ENCODE measurements around the gene CBX8. TPM values are rescaled to one million over a fixed set of nuclear protein-coding genes. Genes with fewer than 3 reads are reported as not detected.
A peak's percentile ranks its signal among the peaks of the same experiment; 100 is the strongest.

CBX8 gene
- total and polyA plus RNA-seq, 2 of the 13 experiments (the other 11 are each of a cell fraction or from before 2014, with no cell fraction given), result 0.34 to 12.6 TPM

DNA sequence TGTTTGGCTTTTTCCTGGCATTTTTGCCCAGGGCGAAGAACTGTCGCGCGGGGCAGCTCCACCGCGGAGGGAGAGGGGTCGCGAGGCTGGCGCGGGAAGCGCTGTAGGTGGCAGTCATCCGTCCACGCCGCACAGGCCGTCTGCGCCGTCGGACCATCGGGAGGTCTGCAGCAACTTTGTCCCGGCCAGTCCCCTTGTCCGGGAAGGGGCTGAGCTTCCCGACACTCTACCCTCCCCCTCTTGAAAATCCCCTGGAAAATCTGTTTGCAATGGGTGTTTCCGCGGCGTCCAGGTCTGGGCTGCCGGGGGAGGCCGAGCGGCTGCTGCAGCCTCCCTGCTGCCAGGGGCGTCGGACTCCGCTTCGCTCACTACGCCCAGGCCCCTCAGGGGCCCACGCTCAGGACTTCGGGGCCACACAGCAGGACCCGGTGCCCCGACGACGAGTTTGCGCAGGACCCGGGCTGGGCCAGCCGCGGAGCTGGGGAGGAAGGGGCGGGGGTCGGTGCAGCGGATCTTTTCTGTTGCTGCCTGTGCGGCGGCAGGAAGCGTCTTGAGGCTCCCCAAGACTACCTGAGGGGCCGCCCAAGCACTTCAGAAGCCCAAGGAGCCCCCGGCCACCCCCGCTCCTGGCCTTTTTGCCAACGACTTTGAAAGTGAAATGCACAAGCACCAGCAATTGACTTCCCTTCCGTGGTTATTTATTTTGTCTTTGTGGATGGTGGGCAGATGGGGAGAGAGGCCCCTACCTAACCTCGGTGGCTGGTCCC is 44.7 kb upstream of the CBX8 start (continued):
- no peak for TF ChIP-seq RERE (CRISPR knock-in tag; IDR thresholded peaks at IDR 0.05; ENCODE audit: low read depth)
- TF ChIP-seq SIX1 (CRISPR knock-in tag; IDR thresholded peaks at IDR 0.05; ENCODE audit: borderline replicate concordance), result no peak
- TF ChIP-seq CHD2 (IDR thresholded peaks at IDR 0.05; ENCODE audit: low read depth, low read length), result no peak
- no peak for TF ChIP-seq REXO4 (CRISPR knock-in tag; IDR thresholded peaks at IDR 0.05; ENCODE audit: borderline replicate concordance)
- TF ChIP-seq ZNF589 (CRISPR knock-in tag; conservative IDR thresholded peaks at IDR 0.05), result no peak
- TF ChIP-seq, protein P1, sequence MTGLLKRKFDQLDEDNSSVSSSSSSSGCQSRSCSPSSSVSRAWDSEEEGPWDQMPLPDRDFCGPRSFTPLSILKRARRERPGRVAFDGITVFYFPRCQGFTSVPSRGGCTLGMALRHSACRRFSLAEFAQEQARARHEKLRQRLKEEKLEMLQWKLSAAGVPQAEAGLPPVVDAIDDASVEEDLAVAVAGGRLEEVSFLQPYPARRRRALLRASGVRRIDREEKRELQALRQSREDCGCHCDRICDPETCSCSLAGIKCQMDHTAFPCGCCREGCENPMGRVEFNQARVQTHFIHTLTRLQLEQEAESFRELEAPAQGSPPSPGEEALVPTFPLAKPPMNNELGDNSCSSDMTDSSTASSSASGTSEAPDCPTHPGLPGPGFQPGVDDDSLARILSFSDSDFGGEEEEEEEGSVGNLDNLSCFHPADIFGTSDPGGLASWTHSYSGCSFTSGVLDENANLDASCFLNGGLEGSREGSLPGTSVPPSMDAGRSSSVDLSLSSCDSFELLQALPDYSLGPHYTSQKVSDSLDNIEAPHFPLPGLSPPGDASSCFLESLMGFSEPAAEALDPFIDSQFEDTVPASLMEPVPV (CRISPR knock-in tag; IDR thresholded peaks at IDR 0.05), result no peak
- TF ChIP-seq PLRG1 (conservative IDR thresholded peaks at IDR 0.05), result no peak
- TF ChIP-seq HMGXB4 (CRISPR knock-in tag; IDR thresholded peaks at IDR 0.05; ENCODE audit: borderline replicate concordance in 1 of 2, low read depth in 1 of 2), result no peak
- TF ChIP-seq, protein P2, sequence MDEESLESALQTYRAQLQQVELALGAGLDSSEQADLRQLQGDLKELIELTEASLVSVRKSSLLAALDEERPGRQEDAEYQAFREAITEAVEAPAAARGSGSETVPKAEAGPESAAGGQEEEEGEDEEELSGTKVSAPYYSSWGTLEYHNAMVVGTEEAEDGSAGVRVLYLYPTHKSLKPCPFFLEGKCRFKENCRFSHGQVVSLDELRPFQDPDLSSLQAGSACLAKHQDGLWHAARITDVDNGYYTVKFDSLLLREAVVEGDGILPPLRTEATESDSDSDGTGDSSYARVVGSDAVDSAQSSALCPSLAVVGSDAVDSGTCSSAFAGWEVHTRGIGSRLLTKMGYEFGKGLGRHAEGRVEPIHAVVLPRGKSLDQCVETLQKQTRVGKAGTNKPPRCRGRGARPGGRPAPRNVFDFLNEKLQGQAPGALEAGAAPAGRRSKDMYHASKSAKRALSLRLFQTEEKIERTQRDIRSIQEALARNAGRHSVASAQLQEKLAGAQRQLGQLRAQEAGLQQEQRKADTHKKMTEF (CRISPR knock-in tag; IDR thresholded peaks at IDR 0.05), result 0 out of 2 replicates have a peak, but pooled peaks have one; percentile 36
- TF ChIP-seq GPN1 (CRISPR knock-in tag; IDR thresholded peaks at IDR 0.05; ENCODE audit: borderline replicate concordance), result no peak
- no peak for TF ChIP-seq ZC3H13 (CRISPR knock-in tag; IDR thresholded peaks at IDR 0.05)
- TF ChIP-seq NAIF1 (CRISPR knock-in tag; IDR thresholded peaks at IDR 0.05; ENCODE audit: borderline replicate concordance), result no peak
- TF ChIP-seq, protein P3, sequence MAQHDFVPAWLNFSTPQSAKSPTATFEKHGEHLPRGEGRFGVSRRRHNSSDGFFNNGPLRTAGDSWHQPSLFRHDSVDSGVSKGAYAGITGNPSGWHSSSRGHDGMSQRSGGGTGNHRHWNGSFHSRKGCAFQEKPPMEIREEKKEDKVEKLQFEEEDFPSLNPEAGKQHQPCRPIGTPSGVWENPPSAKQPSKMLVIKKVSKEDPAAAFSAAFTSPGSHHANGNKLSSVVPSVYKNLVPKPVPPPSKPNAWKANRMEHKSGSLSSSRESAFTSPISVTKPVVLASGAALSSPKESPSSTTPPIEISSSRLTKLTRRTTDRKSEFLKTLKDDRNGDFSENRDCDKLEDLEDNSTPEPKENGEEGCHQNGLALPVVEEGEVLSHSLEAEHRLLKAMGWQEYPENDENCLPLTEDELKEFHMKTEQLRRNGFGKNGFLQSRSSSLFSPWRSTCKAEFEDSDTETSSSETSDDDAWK (CRISPR knock-in tag; IDR thresholded peaks at IDR 0.05), result no peak
- no peak for TF ChIP-seq MAX (IDR thresholded peaks at IDR 0.05)
- TF ChIP-seq NONO (IDR thresholded peaks at IDR 0.05), result no peak
- TF ChIP-seq NONO (CRISPR knock-in tag; conservative IDR thresholded peaks at IDR 0.05), result 0 out of 2 replicates have a peak, but pooled peaks have one; percentile 4

All from HepG2 (cell line).